Naive thymus-derived CD8-positive, alpha-beta T cell (primary cell): ENCODE measurements around the gene SVEP1. TPM values are rescaled to one million over a fixed set of nuclear protein-coding genes. Genes with fewer than 3 reads are reported as not detected.

Experiments
- ATAC-seq, 2 donors: fragments of 150-1000 bp; cut with Tn5 transposase in 1 of 2; sonication (Bioruptor Pico), chemical (Tn5 transposase) in 1 of 2; 1 replicate in 1 of 2; 2 replicates in 1 of 2; pipeline ENCODE4 v1.10.0; 2021; ENCODE audit warnings: mild to moderate bottlenecking in 2 of 2, moderate library complexity in 2 of 2
- POLR2A ChIA-PET: fragments of 350-600 bp; sonication (Branson Sonifier 250); formaldehyde crosslinking; loops from one replicate; lab custom pipeline; 2021; ENCODE audit warnings: antibody characterized with exemption; lab: Charles Lee
- DNase-seq, 10 donors: peaks; one replicate each; pipeline versions ENCODE4 v3.0.0 to v3.0.0-alpha.2; 2020 to 2022
- H3K27ac Mint-ChIP-seq, 10 donors: one replicate each; pipeline ENCODE4 v1.8.0; 2020 to 2022; ENCODE audit warnings: mild to moderate bottlenecking in 10 of 10, mixed read lengths in 10 of 10, moderate library complexity in 4 of 10, inconsistent platforms in 1 of 10
- H3K27me3 Mint-ChIP-seq, 5 donors: one replicate each; pipeline ENCODE4 v1.8.0; 2021 to 2022; ENCODE audit warnings: mixed read lengths in 5 of 5
- H3K36me3 Mint-ChIP-seq, 3 donors: one replicate each; pipeline ENCODE4 v1.8.0; 2020 to 2022; ENCODE audit warnings: mixed read lengths in 3 of 3, mild to moderate bottlenecking in 2 of 3, inconsistent platforms in 1 of 3
- H3K4me1 Mint-ChIP-seq, 4 donors: one replicate each; pipeline ENCODE4 v1.8.0; 2021 to 2022; ENCODE audit warnings: mixed read lengths in 4 of 4
- H3K4me3 Mint-ChIP-seq, 10 donors: one replicate each; pipeline ENCODE4 v1.8.0; 2020 to 2022; ENCODE audit warnings: mild to moderate bottlenecking in 10 of 10, mixed read lengths in 10 of 10, moderate library complexity in 6 of 10, inconsistent platforms in 1 of 10
- H3K9me3 Mint-ChIP-seq, 9 donors: one replicate each; pipeline ENCODE4 v1.8.0; 2020 to 2022; ENCODE audit warnings: mixed read lengths in 9 of 9, mild to moderate bottlenecking in 3 of 9, inconsistent platforms in 1 of 9, moderate library complexity in 1 of 9
- polyA plus RNA-seq, 3 donors: library from polyadenylated mRNA; unstranded; fragments of 300-500 nt; fragmentation: Illumina TruSeq; gene quantifications; one replicate each; pipeline ENCODE4 v1.2.3, GENCODE V29; 2021
- total RNA-seq, 8 experiments: library from RNA in 2 of 8; stranded (reverse) in 2 of 8; gene quantifications; one replicate each; pipeline ENCODE4 v1.2.3 and lab custom pipeline; 2021 to 2026

SVEP1 gene
- total and polyA plus RNA-seq, 5 experiments from 2014 or later, result not detected

DNA sequence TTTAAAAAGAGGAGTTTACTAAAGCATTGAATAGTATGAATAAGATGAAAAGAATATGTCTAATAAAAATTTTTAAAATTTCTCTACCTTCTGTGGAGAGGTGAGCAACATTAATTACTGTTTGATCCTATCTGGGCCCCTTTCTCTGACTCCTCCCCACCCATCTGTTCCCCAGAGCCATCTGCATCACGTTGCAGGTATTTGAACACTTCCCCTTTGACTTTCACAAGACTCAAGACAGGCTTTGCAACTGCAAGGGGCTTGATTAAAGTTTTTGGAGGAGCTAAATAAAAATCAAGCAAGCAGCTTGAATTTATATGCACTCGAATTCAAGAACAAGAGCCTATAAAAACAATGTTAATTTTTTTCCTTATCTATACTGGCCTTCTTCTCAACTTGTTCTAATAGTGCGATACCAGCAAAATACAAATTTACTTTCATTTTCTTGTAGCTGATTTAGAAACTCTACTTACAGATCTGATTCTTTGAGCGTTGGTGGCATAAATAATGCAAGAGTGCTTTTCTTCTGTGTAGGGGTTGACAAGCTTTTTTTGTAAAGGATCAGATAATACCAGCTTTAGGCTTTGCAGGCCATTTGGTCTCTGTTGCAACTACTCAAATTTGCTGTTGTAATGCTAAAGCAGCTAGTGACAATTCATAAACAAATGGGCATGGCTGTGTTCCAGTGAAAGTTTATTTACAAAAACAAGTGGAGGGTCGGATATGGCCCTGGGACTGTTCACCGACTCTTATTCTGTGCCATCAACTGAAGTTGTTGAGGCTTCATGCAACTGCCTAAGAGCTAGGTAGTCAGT lies 263.1 kb downstream of the SVEP1 start:
- Mint-ChIP-seq H3K27ac (peak overlapping the region; percentile 1 to 70 (median 24)), H3K36me3 (peaks cover 0 to 4% (median 0%) of the 10 kb centered on the region in 3 donors), H3K9me3 (peaks cover 0 to 18% (median 2%) of the 10 kb centered on the region in 9 donors), H3K4me1 (peaks cover 0 to 18% (median 11%) of the 10 kb centered on the region in 4 donors), H3K4me3 (peak overlapping the region; percentile 1 to 69 (median 56)), H3K27me3 (no peaks in the 10 kb centered on the region)
- DNase-seq, result no peak
- no peak for ATAC-seq
- POLR2A ChIA-PET, result no interaction called here

Other genes with a start within 250 kb of the SVEP1 start
- not detected for gene TXNDC8, start 241.9 kb downstream of the SVEP1 start, total RNA-seq
- gene TXNDC8, start 241.9 kb downstream of the SVEP1 start, polyA plus RNA-seq, result not detected
- gene MUSK, start 89.0 kb upstream of the SVEP1 start, total RNA-seq, result not detected
- not detected for gene MUSK, start 89.0 kb upstream of the SVEP1 start, polyA plus RNA-seq